GM15510 (cell line): Measurements from ENCODE around the gene MRPL54.

ENCODE experiments used
- POLR2A ChIP-seq: IDR thresholded peaks from 3 replicates; pipeline ENCODE4 v1.6.1; 2011; ENCODE audit warnings: borderline replicate concordance; ENCODE audit not compliant: insufficient read length; ENCODE audit errors: extremely low read depth

The MRPL54 gene

DNA sequence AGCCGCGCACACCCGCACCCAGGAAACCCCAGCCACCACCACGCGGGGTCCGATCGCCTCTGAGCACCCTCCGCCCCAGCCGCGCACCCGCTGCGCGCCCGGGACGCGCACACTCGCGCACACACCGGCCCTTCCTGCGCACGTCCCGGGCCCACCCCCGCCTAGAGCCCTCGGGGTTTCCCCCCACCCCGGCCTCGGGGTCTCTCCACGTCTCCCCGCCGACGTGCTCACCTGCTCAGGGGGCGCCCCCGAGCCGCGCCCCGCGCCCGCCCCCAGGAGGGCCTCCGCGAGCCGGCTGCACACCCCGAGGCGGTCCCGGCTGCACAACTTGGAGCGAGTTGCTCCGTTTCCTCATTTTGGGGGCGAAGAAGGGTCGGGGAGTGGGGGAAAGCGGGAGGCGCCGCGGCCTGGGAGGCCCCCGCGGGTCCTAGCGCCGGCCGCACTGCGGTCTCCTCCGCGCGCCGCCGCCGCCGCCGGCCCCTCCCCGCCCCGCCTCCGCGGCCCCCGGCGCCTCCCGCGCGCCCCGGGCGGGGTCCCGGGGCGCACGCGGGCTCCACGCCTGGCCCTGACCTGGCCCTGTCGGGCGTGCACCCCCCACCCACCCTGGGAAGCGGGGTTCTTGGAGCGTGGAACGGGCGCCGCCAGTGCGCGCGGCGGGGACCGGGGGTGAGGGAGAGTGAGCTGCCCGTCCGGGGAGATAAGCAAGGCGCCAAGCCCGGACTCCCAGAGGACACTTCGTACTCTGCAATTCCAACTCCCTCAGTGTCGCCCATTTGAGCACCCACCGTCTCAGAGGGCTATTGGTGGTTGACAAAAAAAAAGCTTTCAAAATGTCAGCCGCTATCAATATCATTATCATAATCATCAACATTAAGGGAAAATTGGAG is 23.7 kb downstream of the MRPL54 start, which contains the start of gene MATK:
Gene MATK (minus strand): TSS at position 444 of the 887 bp plus-strand sequence. CDS start 1,246 bp downstream, outside the sequence.
- TF ChIP-seq POLR2A = no peak

- TF ChIP-seq POLR2A = no peak
These were observed 26.7 kb downstream of the MRPL54 start for GRCh38 chr19:3788996-3789778.

DNA sequence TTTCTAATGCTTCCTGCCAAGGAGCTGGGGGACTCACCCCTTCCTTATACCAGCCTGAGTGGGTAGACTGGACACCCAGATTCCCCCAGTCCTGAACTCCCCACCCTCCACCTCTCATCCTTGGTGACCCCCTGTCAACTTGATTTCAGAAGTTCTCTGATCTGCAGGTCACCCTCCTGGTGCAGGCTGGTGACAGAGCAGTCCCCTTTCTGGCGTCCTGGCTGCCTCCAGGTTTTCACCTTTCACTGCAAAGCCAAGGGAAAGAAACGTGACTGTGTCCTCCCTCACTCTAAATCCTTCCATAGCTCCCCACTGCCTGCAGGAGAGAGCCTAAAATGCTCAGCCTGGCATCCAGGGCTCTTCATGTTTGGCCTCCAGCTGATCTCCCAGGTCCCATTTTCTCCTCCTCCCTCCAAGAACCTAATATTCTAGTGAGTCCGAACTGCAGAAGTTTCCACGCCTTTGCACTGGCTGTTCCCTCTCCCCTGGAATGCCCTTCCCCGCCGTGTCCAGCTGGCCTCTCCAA is 27.8 kb downstream of the MRPL54 start:
- TF ChIP-seq POLR2A = no peak

DNA sequence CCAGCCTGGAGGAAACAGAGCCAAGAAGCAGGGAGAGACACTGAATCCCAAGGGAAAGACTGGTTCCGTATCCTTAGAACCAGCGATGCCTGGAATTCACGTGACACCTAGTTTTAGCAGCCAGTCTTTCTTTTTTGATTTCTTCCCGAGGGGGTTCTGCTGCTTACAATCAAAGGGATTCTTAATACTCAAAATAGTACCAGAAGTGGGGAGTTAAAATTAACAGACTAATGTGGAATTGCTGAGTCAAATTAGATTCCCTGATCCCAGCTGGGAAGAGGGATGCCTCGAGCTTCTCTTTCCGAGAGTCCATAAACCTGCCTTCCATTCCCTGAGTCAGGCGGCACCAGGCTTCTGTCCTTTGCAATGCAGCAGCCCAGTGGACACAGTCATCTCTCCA is 28.5 kb downstream of the MRPL54 start:
- TF ChIP-seq POLR2A = no peak

DNA sequence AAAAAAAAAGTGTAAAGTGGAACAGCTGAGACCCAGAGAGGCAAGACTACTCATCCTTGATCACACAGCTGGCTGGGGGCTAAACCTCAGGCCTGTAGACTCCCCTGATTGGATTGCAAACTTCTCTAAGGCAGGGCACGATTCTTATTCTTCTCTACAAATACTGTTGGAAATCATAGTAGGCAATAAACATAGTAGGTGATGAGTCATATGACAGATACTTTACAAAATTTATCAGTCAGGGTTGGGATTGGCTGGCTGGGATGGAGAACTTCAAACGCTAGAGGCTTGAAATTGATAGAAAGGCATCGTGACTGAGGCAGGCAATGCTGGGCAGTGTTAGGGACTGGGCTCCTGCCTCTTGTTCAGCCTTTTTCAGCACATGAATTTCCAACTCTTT is 29.6 kb downstream of the MRPL54 start:
- no peak for TF ChIP-seq POLR2A

- TF ChIP-seq POLR2A = no peak
These were observed 31.3 kb downstream of the MRPL54 start for GRCh38 chr19:3793799-3794198.

- TF ChIP-seq POLR2A = no peak
These were observed 33.9 kb downstream of the MRPL54 start for GRCh38 chr19:3796358-3796757.

- no peak for TF ChIP-seq POLR2A
These were observed 35.7 kb downstream of the MRPL54 start for GRCh38 chr19:3798137-3798536.

- TF ChIP-seq POLR2A = no peak
These were observed 38.5 kb downstream of the MRPL54 start for GRCh38 chr19:3800996-3801395.

GRCh38 chr19:3801412-3802096 is 39.1 kb downstream of the MRPL54 start:
- no peak for TF ChIP-seq POLR2A

DNA sequence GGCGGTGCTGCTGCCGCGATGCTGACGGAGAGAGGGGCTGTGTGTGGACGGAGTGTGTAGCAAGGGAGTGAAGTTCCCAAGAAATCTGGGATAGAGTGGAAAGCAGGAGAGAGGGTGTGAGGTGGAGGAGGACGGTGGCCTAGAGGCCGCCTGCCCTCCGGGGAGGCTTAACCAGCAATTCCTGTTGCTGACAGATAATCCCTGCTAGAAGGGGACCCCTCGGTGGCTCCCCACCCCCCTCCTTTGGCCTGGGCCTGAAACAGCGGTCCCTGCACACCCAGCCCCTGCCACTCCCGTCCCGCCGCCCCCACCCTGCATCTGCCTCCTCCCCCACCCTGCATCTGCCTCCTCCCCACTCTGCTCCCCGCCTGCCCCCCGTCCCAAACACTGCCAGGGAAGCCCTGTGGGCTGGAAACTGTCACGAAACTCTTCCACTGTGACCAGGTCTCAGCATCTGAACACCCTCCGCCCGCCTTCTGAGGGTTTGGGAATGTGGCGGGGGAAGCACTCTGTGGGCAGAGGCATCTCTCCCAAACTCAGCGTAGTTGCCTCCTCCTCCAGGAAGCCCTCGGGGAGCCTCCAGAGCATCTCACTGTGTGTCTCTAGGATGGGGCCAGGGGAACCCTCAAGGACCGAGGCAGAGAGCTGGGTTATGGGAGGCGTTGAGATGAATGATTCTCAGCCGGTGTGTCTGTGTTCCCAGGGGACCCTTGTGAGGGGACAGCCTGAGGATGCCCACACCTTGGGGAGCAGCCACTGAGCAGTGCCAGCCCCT is 40.8 kb downstream of the MRPL54 start:
- TF ChIP-seq POLR2A = no peak

GRCh38 chr19:3803986-3804385 is 41.5 kb downstream of the MRPL54 start:
- no peak for TF ChIP-seq POLR2A

GRCh38 chr19:3804429-3804828 is 41.9 kb downstream of the MRPL54 start:
- TF ChIP-seq POLR2A = no peak

DNA sequence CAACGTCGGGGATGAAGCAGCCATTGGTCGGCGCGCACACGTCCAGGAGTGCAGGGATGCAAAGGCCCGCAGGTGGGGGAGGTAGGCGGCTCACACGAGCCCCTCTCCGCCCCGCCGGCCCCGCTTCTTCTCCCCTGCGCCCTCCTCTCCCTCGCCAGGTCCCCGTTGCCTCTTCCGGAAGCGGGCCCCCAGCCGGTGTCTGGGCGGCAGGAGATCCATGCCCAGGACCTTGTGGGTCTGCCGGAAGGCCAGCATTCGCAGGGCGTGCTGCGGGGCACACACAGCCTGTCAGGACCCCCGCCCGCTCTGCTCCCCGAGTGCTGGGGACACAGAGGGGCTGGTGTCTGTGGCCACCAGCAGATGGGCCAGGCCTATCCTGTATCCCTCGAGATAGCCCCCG is 43.4 kb downstream of the MRPL54 start:
- no peak for TF ChIP-seq POLR2A
